ENCODE measurements around the gene ALDH1A2. TPM values are rescaled to one million over a fixed set of nuclear protein-coding genes. Genes with fewer than 3 reads are reported as not detected.
"Not testable (repeated sequence)": the region's sequence is repeated elsewhere in the genome, so short reads cannot be mapped to it uniquely, and the experiment has no call there.

The ALDH1A2 gene
- total RNA-seq, 1 donor, result 2.1 TPM

DNA sequence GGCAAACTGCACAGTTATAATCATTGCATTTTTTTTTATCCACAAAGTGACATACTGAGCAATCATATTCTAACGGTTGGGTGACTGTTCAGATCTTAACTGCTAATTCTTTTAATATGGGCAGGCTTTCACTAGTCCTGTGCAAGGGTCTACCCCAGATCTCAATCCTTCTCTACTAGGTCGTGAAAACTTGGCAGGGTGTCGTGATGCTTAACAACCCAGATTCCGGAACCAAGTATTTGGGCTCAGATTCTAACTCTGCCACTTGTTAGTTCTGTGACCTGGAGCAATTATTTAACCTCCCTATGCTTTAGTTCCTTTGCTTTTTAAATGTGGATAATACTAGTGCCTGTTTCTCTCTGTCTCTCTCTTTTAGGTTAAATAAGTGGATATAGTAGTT, 16.4 kb upstream of the ALDH1A2 start:
- no peak overlapping the region for H3K4me3 ChIP-seq (ENCODE audit: low read depth, low read length)
- DNase-seq (ENCODE audit: low read depth), result no peak
- TF ChIP-seq, protein P1, sequence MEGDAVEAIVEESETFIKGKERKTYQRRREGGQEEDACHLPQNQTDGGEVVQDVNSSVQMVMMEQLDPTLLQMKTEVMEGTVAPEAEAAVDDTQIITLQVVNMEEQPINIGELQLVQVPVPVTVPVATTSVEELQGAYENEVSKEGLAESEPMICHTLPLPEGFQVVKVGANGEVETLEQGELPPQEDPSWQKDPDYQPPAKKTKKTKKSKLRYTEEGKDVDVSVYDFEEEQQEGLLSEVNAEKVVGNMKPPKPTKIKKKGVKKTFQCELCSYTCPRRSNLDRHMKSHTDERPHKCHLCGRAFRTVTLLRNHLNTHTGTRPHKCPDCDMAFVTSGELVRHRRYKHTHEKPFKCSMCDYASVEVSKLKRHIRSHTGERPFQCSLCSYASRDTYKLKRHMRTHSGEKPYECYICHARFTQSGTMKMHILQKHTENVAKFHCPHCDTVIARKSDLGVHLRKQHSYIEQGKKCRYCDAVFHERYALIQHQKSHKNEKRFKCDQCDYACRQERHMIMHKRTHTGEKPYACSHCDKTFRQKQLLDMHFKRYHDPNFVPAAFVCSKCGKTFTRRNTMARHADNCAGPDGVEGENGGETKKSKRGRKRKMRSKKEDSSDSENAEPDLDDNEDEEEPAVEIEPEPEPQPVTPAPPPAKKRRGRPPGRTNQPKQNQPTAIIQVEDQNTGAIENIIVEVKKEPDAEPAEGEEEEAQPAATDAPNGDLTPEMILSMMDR (IDR thresholded peaks at IDR 0.05; ENCODE audit: insufficient read depth, low read length), result no peak

DNA sequence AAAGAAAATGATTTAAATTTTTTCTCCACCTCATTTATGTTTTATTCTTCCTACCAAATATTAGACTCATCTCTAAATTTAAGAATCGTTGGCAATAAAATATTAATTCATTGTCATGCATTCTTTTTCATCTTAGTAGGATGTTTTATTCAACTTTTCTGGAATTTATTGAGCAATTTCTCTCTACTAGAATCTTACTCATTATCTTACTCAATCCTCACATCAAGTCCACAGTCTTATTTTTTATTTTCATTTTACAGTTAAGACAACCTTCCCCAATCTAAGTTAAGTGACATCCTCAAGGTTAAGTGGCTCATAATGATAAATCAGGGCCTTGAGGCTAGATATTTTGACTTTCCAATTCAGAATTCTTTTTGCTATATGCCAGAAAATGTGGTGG, 15.9 kb upstream of the ALDH1A2 start:
- TF ChIP-seq, protein P1 (IDR thresholded peaks at IDR 0.05; ENCODE audit: insufficient read depth, low read length), result no peak
- no peak overlapping the region for H3K4me3 ChIP-seq (ENCODE audit: low read depth, low read length)
- no peak for DNase-seq (ENCODE audit: low read depth)

DNA sequence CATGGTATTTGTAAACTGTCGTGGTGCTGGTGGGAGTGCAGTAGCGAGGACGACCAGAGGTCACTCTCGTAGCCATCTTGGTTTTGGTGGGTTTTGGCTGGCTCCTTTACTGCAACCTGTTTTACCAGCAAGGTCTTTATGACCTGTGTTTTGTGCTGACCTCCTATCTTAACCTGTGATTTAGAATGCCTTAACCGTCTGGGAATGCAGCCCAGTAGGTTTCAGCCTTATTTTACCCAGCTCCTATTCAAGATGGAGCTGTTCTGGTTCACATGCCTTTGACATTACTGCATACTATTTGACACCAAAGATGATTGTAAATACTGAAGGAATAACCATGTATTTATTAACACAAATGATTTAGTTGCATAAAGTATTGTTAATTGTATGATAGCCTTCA, 15.4 kb upstream of the ALDH1A2 start:
- DNase-seq (ENCODE audit: low read depth); H3K4me3 ChIP-seq (ENCODE audit: low read depth, low read length): not testable (repeated sequence)

DNA sequence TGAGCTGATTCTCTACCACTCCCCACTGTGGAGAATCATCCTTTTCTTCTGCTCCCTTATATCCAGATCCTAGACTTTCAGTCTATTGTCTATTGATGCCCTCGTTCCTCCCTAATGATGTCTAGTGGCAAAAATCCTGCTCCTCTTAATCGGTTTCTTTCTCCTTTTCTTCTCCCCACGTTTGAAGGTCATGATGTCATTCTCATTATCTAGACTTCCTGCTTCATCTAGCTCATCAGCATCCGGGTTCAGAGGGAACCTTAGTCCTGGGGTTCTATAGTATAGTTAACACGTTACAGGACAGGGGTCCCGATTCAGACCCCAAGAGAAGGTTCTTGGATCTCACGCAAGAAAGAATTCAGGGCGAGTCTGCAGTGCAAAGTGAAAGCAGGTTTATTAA, 14.9 kb upstream of the ALDH1A2 start:
- TF ChIP-seq, protein P1 (IDR thresholded peaks at IDR 0.05; ENCODE audit: insufficient read depth, low read length), result no peak
- no peak for DNase-seq (ENCODE audit: low read depth)
- no peak overlapping the region for H3K4me3 ChIP-seq (ENCODE audit: low read depth, low read length)

DNA sequence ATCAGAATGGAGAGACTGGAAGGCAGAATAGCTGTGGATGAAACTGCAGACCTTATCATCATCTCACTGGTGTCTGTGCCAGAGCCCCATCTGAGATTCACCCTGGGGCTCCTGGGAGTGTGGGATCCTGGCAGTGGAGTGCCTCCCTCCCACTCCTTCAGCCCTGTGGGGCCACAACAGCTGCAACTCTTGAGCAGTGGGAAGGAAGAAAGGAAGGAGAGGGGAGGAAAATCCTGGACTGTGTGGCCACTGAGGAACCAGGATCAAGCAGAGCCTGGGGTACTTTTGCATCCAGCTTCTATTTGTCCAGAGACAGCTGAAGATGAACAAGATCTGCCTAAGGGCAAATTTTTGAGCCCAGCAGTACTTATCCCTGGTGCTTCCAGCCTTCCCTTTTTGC, 13.1 kb upstream of the ALDH1A2 start:
- no peak for DNase-seq (ENCODE audit: low read depth)
- no peak overlapping the region for H3K4me3 ChIP-seq (ENCODE audit: low read depth, low read length)
- TF ChIP-seq, protein P1 (IDR thresholded peaks at IDR 0.05; ENCODE audit: insufficient read depth, low read length), result no peak

DNA sequence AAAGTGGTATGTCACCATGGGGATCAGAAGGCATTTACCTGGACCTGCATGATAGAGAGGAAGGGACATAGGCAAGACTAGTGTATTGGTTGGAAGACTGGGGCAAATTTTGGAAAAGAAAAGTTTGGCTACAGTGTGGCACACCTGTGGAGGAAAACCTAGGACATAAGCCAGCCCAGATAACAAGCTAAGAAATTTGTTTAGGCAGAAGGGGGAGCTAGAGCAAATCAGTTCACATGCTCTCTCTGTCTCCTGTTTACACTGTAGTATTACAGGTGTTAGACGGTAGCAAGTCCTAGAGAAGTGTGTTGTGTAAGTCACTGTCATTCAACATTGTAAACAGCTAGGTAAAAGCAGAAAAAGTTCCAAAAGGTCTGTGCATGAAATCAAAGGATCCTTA, 11.9 kb upstream of the ALDH1A2 start:
- no peak for DNase-seq (ENCODE audit: low read depth)
- TF ChIP-seq, protein P1 (IDR thresholded peaks at IDR 0.05; ENCODE audit: insufficient read depth, low read length), result no peak
- H3K4me3 ChIP-seq (ENCODE audit: low read depth, low read length), result no peak overlapping the region

DNA sequence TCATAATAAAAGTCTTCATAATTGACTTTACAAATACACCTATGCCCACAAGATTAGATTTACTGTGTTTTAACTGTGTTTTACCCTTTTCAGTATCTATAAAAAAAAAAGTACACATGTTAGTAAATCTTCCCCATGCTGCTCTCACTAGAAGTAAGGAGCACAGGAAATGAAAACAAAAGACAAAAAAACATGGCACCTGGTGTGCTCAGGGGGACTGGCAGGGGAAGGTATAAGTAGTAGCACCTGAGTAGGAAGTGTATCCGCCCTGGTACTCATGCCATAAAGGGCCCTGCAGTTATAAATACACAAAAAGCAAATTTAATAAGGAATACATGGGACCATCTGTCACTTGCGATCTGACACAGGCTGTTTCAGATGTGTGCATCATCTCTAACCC, 8.9 kb upstream of the ALDH1A2 start:
- no peak overlapping the region for H3K4me3 ChIP-seq (ENCODE audit: low read depth, low read length)
- TF ChIP-seq, protein P1 (IDR thresholded peaks at IDR 0.05; ENCODE audit: insufficient read depth, low read length), result no peak
- DNase-seq (ENCODE audit: low read depth), result no peak

Measured in fibroblast of the aortic adventitia (primary cell).